ENCODE measurements around the gene SVIL.

SVIL gene

GRCh38 chr10:29417324-29417723 is 217.4 kb downstream of the SVIL start:
- no peak for TF ChIP-seq CTCF (conservative IDR thresholded peaks at IDR 0.05; ENCODE audit: low read length)
- no peak overlapping the region for H3K4me3 ChIP-seq (ENCODE audit: low read length)
- DNase-seq (ENCODE audit: low read depth) = no peak

DNA sequence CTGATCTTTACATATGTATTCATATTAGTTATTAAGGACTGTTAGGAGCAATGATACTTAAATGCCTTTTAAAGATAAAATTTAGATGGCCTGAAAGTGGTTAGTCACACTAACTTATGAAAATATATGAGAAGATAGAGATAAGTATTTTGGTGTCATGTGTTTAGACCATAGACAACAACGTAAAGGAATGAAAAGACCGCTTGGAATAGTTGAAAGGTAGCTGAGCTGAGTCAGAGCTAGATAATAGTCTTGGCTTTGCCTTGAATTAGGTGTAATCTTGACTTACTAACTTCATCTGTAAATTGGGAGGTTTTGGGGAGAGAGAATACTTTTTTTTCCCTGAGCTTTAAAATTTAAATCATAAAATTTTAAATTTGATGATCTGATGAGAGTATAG is 218.9 kb downstream of the SVIL start:
- H3K4me3 ChIP-seq (ENCODE audit: low read length) = no peak overlapping the region
- no peak for TF ChIP-seq CTCF (conservative IDR thresholded peaks at IDR 0.05; ENCODE audit: low read length)
- no peak for DNase-seq (ENCODE audit: low read depth)

- no peak for TF ChIP-seq CTCF (conservative IDR thresholded peaks at IDR 0.05; ENCODE audit: low read length)
- no peak for DNase-seq (ENCODE audit: low read depth)
- no peak overlapping the region for H3K4me3 ChIP-seq (ENCODE audit: low read length)
Observed at GRCh38 chr10:29414501-29414900, 220.3 kb downstream of the SVIL start.

DNA sequence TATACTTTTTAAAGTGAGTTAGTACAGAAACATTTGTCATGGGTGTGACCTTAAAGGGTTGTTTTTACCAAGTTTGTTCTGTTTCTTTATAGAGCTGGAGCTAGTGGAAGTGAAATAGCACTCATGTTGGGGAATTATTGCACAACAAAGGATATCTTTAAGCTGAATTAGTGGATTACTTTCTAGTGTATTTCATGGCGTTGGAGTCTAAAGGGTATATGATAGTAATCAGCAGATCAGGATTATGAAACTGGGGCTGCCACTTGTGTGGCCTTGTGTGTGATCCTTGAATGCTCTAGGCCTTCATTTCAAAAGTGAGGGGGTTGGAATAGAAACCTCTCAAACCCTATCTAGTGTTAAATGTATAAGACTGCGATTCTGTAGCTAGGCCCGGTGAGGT is 222.3 kb downstream of the SVIL start:
- no peak for TF ChIP-seq CTCF (conservative IDR thresholded peaks at IDR 0.05; ENCODE audit: low read length)
- peak; percentile 14 for DNase-seq (ENCODE audit: low read depth)
- no peak overlapping the region for H3K4me3 ChIP-seq (ENCODE audit: low read length)

DNA sequence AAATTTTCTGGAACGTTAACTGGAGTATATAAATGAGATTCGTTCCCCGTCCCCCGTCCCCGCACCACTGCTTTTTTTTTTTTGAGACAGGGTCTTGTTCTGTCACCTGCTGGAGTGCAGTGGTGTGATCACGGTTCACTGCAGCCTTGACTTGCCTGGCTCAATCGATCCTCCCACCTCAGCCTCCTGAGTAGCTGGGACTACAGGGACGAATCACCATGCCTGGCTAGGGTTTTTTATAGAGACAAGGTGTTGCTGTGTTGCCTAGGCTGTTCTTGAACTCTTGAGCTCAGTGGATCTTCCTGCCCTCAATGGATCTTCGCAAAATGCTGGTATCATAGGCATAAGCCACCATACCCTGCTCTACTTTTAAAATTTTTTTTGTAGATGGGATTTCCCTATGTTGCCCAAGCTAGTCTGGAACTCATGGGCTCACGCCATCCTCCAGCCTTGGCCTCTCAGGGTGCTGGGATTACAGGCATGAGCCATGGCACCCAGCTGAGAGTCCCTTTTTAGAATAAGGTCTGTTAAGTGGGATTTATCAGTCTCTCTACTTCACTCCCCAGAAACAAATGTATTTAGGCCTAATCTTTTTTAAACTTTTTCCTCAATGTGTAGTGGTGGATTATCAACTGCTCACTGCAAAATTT is 223.0 kb downstream of the SVIL start:
- TF ChIP-seq CTCF (conservative IDR thresholded peaks at IDR 0.05; ENCODE audit: low read length) = no peak
- DNase-seq (ENCODE audit: low read depth) = no peak
- H3K4me3 ChIP-seq (ENCODE audit: low read length) = no peak overlapping the region

GRCh38 chr10:29409241-29410054 is 225.3 kb downstream of the SVIL start:
- no peak; the same call in 1 of the 2 replicates for TF ChIP-seq CTCF (conservative IDR thresholded peaks at IDR 0.05; ENCODE audit: low read length)
- H3K4me3 ChIP-seq (ENCODE audit: low read length) = peak overlapping the region; percentile 86
- peak; percentile 67 for DNase-seq (ENCODE audit: low read depth)

DNA sequence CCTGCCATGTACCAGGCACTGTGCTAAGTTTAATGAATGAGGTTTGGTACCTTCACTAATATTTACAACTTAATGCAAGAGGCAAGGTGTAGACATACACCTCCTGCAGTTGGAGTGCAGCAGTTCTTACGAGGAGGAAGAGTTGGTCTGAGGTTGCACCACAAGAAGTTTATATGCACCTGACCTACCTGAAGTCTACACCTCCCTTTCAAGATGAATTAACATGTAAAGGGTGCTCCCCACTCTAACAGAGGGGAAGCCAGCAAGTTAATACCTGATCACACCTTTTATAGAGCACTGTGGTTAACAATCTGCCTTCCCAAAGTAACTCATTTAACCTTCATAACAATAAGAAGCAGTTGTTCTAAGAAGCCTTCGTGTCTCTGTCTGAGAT is 225.9 kb downstream of the SVIL start:
- H3K4me3 ChIP-seq (ENCODE audit: low read length) = peak overlapping the region; percentile 86
- DNase-seq (ENCODE audit: low read depth) = no peak
- TF ChIP-seq CTCF (conservative IDR thresholded peaks at IDR 0.05; ENCODE audit: low read length) = no peak

Measured in AG10803 (cell line).